Activated naive CD8-positive, alpha-beta T cell (primary cell): Measurements from ENCODE around the gene TMEM165.
"Not testable (repeated sequence)": the region's sequence is repeated elsewhere in the genome, so short reads cannot be mapped to it uniquely, and the experiment has no call there.

Experiments used
- H3K27ac Mint-ChIP-seq: one replicate; pipeline ENCODE4 v1.8.0; 2021; ENCODE audit warnings: mixed read lengths
- H3K27me3 Mint-ChIP-seq: one replicate; pipeline ENCODE4 v1.8.0; 2021; ENCODE audit warnings: mixed read lengths
- H3K36me3 Mint-ChIP-seq: one replicate; pipeline ENCODE4 v1.8.0; 2021; ENCODE audit warnings: mixed read lengths
- H3K4me1 Mint-ChIP-seq: one replicate; pipeline ENCODE4 v1.8.0; 2021; ENCODE audit warnings: low read depth, mixed read lengths
- H3K4me3 Mint-ChIP-seq: one replicate; pipeline ENCODE4 v1.8.0; 2021; ENCODE audit warnings: mild to moderate bottlenecking, mixed read lengths
- H3K9me3 Mint-ChIP-seq: one replicate; pipeline ENCODE4 v1.8.0; 2021; ENCODE audit warnings: low read depth, mixed read lengths

Gene TMEM165

DNA sequence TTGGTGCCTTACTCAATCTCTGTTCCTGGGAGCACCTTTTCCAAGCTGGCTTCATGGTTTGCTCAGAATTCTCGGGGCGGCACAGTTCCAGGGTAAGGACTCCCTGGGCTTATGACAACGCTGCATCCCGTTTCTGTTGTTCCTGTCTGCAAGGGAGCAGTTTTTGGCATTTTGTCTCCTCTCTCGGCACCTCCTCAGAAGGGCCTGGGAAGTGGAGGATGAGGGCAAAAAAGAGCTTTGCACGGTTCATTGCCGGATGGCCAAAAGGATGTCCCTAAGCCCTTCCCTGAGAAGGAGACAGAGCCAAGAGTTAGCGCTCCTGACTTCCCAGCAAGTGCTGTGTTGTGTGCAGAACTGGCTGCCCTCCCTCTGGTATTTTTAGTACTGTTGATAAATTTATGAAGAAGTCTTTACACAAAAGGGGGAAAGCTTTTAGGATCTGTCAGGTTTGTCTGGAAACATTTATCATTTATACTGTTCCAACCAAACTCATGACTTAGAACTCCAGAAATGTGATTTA is 36.3 kb upstream of the TMEM165 start:
- H3K9me3 Mint-ChIP-seq, result no peaks in the 10 kb centered on the region
- no peak overlapping the region for H3K4me3 Mint-ChIP-seq
- H3K27ac Mint-ChIP-seq, result no peak overlapping the region
- H3K4me1 Mint-ChIP-seq, result peaks cover 11% of the 10 kb centered on the region
- H3K27me3 Mint-ChIP-seq, result no peaks in the 10 kb centered on the region
- peaks cover 1% of the 10 kb centered on the region for H3K36me3 Mint-ChIP-seq

- not testable (repeated sequence) for H3K27ac Mint-ChIP-seq, H3K9me3 Mint-ChIP-seq, H3K27me3 Mint-ChIP-seq, H3K36me3 Mint-ChIP-seq, H3K4me1 Mint-ChIP-seq, H3K4me3 Mint-ChIP-seq
These were observed 32.8 kb upstream of the TMEM165 start for GRCh38 chr4:55362938-55363337.

- Mint-ChIP-seq H3K4me3 (no peak overlapping the region), H3K27ac (no peak overlapping the region), H3K36me3 (peaks cover 6% of the 10 kb centered on the region), H3K4me1 (peaks cover 5% of the 10 kb centered on the region), H3K27me3 (no peaks in the 10 kb centered on the region), H3K9me3 (no peaks in the 10 kb centered on the region)
These were observed 31.9 kb upstream of the TMEM165 start for GRCh38 chr4:55363691-55364351.

GRCh38 chr4:55364691-55365344 is 30.9 kb upstream of the TMEM165 start:
- H3K9me3 Mint-ChIP-seq, result no peaks in the 10 kb centered on the region
- H3K4me1 Mint-ChIP-seq, result no peaks in the 10 kb centered on the region
- peaks cover 8% of the 10 kb centered on the region for H3K36me3 Mint-ChIP-seq
- no peak overlapping the region for H3K4me3 Mint-ChIP-seq
- H3K27me3 Mint-ChIP-seq, result no peaks in the 10 kb centered on the region
- no peak overlapping the region for H3K27ac Mint-ChIP-seq

DNA sequence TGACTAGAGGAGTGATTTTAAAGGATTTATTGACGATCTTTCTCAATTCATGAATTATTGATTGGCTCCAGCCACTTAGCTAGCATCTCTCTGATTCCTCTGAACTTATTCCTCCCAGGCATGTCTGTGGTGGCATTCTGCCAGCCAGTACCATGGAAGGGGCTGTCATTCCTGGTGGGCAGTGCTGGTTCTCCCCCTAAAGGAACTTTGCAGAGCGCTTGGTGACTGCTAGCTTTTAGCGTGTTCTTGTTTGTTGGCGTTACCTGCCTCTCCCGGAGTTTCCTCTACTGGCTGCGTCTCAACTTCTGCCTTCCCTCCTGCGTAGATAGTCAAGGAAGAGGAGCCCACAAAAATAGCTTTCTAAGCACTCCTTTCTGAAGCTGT is 30.4 kb upstream of the TMEM165 start:
- H3K27ac Mint-ChIP-seq, result no peak overlapping the region
- no peaks in the 10 kb centered on the region for H3K4me1 Mint-ChIP-seq
- no peak overlapping the region for H3K4me3 Mint-ChIP-seq
- H3K27me3 Mint-ChIP-seq, result no peaks in the 10 kb centered on the region
- H3K36me3 Mint-ChIP-seq, result peaks cover 12% of the 10 kb centered on the region
- no peaks in the 10 kb centered on the region for H3K9me3 Mint-ChIP-seq

DNA sequence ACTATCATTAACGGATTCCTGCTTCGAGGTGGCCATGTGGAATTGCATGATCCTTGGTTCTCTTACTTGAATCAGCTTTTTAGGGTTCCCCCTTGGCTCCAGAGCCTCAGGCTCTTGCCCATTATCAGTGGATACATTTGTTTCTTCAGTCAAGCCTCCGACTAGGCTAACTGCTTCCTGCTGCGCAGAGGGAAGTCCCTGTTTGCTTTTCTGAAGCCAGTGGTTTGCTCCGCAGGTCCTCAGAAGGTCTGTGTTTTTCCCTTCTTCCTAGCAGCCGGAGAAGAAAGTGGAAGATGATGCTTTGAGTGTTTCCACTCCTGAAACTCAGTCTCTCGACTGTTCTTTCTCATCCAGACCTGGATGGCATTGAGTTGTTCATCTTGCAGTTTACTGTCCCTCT is 29.1 kb upstream of the TMEM165 start:
- Mint-ChIP-seq H3K36me3 (peaks cover 12% of the 10 kb centered on the region), H3K27ac (no peak overlapping the region), H3K27me3 (no peaks in the 10 kb centered on the region), H3K4me1 (no peaks in the 10 kb centered on the region), H3K4me3 (no peak overlapping the region), H3K9me3 (no peaks in the 10 kb centered on the region)

DNA sequence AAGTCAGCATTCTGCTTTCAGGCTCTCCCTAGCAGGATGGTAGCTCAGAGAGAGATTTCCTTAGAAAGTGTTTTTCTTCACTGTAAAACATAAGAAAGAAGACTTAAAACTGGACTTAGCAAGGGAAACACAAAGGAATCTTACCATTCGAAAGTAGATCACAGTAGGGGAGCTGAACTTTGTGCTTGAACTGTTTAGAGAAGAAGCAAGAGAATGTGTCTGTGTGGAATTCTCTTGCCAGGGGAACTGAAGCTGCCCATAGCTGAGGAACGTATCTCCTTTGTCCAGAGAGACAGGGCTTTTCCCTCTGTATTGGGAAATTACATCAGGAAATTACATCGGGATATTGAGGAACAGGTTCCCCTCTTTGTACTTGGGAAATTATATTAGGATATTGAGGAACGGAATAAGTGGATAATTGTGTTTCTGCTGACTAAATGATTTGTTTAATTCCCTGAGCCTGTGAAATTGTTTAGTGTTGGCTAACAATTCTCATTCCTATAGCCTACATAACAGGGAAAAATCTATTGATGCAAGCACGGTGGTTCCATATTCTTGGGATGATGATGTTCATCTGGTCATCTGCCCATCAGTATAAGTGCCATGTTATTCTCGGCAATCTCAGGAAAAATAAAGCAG is 28.6 kb upstream of the TMEM165 start:
- Mint-ChIP-seq H3K27me3 (no peaks in the 10 kb centered on the region), H3K27ac (no peak overlapping the region), H3K36me3 (peaks cover 12% of the 10 kb centered on the region), H3K9me3 (no peaks in the 10 kb centered on the region), H3K4me1 (no peaks in the 10 kb centered on the region), H3K4me3 (no peak overlapping the region)

DNA sequence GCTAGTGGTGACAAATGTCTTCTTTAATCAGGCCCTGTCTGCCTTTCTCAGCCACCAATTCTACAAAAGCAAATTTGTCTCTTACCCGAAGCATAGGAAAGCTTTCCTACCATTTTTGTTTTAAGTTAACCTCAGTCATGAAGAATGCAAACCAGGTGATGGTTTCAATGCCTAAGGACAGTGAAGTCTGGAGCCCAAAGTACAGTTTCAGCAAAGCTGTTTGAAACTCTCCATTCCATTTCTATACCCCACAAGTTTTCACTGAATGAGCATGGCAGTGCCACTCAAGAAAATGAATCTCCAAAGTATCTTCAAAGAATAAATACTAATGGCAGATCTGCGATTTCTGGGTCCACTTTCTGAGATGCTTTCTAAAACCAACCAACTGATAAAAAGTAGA is 25.8 kb upstream of the TMEM165 start:
- peaks cover 12% of the 10 kb centered on the region for H3K36me3 Mint-ChIP-seq
- H3K4me1 Mint-ChIP-seq, result no peaks in the 10 kb centered on the region
- no peaks in the 10 kb centered on the region for H3K9me3 Mint-ChIP-seq
- no peaks in the 10 kb centered on the region for H3K27me3 Mint-ChIP-seq
- no peak overlapping the region for H3K27ac Mint-ChIP-seq
- H3K4me3 Mint-ChIP-seq, result no peak overlapping the region

- no peaks in the 10 kb centered on the region for H3K9me3 Mint-ChIP-seq
- no peak overlapping the region for H3K4me3 Mint-ChIP-seq
- no peak overlapping the region for H3K27ac Mint-ChIP-seq
- H3K36me3 Mint-ChIP-seq, result peaks cover 14% of the 10 kb centered on the region
- H3K4me1 Mint-ChIP-seq, result no peaks in the 10 kb centered on the region
- no peaks in the 10 kb centered on the region for H3K27me3 Mint-ChIP-seq
These were observed 23.5 kb upstream of the TMEM165 start for GRCh38 chr4:55372259-55372658.

DNA sequence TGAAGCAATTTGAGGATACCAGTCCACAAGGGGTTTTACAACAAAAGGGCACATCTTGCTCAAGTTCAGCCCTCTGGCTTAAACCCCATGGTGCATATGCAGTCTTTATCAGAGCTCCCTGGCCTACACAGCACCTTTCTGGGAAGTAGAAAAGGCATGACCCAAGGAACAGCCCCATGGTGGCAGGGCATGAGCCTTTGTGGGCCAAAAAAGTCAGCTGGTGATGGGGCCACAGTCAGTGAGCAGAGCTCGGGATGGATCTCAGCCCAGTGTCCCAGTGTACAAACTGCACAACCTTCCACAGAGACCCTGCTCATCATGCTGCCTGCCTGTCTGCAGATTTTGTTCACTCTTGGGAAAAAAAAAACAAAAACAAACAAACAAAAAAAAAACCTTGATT is 22.3 kb upstream of the TMEM165 start:
- Mint-ChIP-seq H3K27me3 (no peaks in the 10 kb centered on the region), H3K36me3 (peaks cover 12% of the 10 kb centered on the region), H3K27ac (no peak overlapping the region), H3K4me1 (no peaks in the 10 kb centered on the region), H3K9me3 (no peaks in the 10 kb centered on the region), H3K4me3 (no peak overlapping the region)

GRCh38 chr4:55376698-55377097 is 19.1 kb upstream of the TMEM165 start:
- Mint-ChIP-seq H3K4me1 (no peaks in the 10 kb centered on the region), H3K27me3 (no peaks in the 10 kb centered on the region)

GRCh38 chr4:55378617-55379467 is 16.9 kb upstream of the TMEM165 start:
- Mint-ChIP-seq H3K27me3 (no peaks in the 10 kb centered on the region), H3K4me1 (no peaks in the 10 kb centered on the region), H3K36me3 (peaks cover 6% of the 10 kb centered on the region), H3K27ac (no peak overlapping the region), H3K4me3 (no peak overlapping the region), H3K9me3 (no peaks in the 10 kb centered on the region)

More at GRCh38 chr4:55376698-55377097, 19.1 kb upstream of the TMEM165 start:
- Mint-ChIP-seq H3K27ac (no peak overlapping the region), H3K9me3 (no peaks in the 10 kb centered on the region), H3K4me3 (no peak overlapping the region), H3K36me3 (peaks cover 6% of the 10 kb centered on the region)

GRCh38 chr4:55380576-55380975 is 15.2 kb upstream of the TMEM165 start:
- Mint-ChIP-seq H3K36me3 (no peaks in the 10 kb centered on the region), H3K9me3 (no peaks in the 10 kb centered on the region), H3K4me3 (no peak overlapping the region), H3K27ac (no peak overlapping the region), H3K4me1 (no peaks in the 10 kb centered on the region), H3K27me3 (no peaks in the 10 kb centered on the region)

GRCh38 chr4:55381502-55381901 is 14.3 kb upstream of the TMEM165 start:
- no peaks in the 10 kb centered on the region for H3K36me3 Mint-ChIP-seq
- no peaks in the 10 kb centered on the region for H3K4me1 Mint-ChIP-seq
- H3K4me3 Mint-ChIP-seq, result no peak overlapping the region
- H3K27me3 Mint-ChIP-seq, result no peaks in the 10 kb centered on the region
- H3K27ac Mint-ChIP-seq, result no peak overlapping the region
- H3K9me3 Mint-ChIP-seq, result no peaks in the 10 kb centered on the region

- H3K27me3 Mint-ChIP-seq, result no peaks in the 10 kb centered on the region
- H3K4me1 Mint-ChIP-seq, result no peaks in the 10 kb centered on the region
- no peaks in the 10 kb centered on the region for H3K9me3 Mint-ChIP-seq
- H3K27ac Mint-ChIP-seq, result no peak overlapping the region
- H3K36me3 Mint-ChIP-seq, result no peaks in the 10 kb centered on the region
- no peak overlapping the region for H3K4me3 Mint-ChIP-seq
These were observed 13.2 kb upstream of the TMEM165 start for GRCh38 chr4:55382488-55383003.
